H1 (cell line): ENCODE data around the gene PIP5K1B. TPM values are rescaled to one million over a fixed set of nuclear protein-coding genes. Genes with fewer than 3 reads are reported as not detected.

Source experiments
- CTCF ChIA-PET: fragments of 300-600 bp; sonication (Branson Sonifier 250); formaldehyde crosslinking; loops from one replicate; lab custom pipeline; 2021; ENCODE audit not compliant: partially characterized antibody; lab: Charles Lee
- POLR2A ChIA-PET: fragments of 300-600 bp; sonication (Branson Sonifier 250); formaldehyde crosslinking; loops from one replicate; lab custom pipeline; 2021; ENCODE audit warnings: inconsistent platforms; ENCODE audit not compliant: partially characterized antibody; lab: Charles Lee
- DNase-seq, 2 experiments: peaks; one replicate each; pipeline versions ENCODE4 v3.0.0 to v3.0.0-alpha.2; 2010 to 2022; ENCODE audit warnings: low spot score in 2 of 2, low read depth in 1 of 2, mixed read lengths in 1 of 2
- FAIRE-seq: peaks from 2 replicates; lab custom pipeline; 2011; peaks lifted over from hg19 to GRCh38; lab: Jason Lieb, UNC
- H2AFZ ChIP-seq: 2 replicates; pipeline ENCODE4 v1.8.1; 2012; ENCODE audit warnings: low read length, inconsistent platforms
- H2AK5ac ChIP-seq: 2 replicates; pipeline ENCODE4 v1.6.1; 2013; ENCODE audit warnings: low read depth, low read length
- H2BK120ac ChIP-seq: replicated peaks from 2 replicates; pipeline ENCODE3; 2013; ENCODE audit warnings: low read depth, low read length, inconsistent platforms
- H2BK12ac ChIP-seq: 2 replicates; pipeline ENCODE4 v1.6.1; 2013; ENCODE audit warnings: low read depth, low read length
- H2BK15ac ChIP-seq: 2 replicates; pipeline ENCODE4 v1.6.1; 2013; ENCODE audit warnings: low read length
- H2BK20ac ChIP-seq: 2 replicates; pipeline ENCODE4 v1.6.1; 2013; ENCODE audit warnings: low read length
- H2BK5ac ChIP-seq: 2 replicates; pipeline ENCODE4 v1.6.1; 2013; ENCODE audit warnings: low read depth, low read length
- H3K14ac ChIP-seq: 2 replicates; pipeline ENCODE4 v1.6.1; 2013; ENCODE audit warnings: inconsistent platforms; ENCODE audit not compliant: insufficient read length
- H3K18ac ChIP-seq: 2 replicates; pipeline ENCODE4 v1.6.1; 2013; ENCODE audit warnings: low read length; ENCODE audit errors: extremely low read depth
- H3K23ac ChIP-seq: 2 replicates; pipeline ENCODE4 v1.6.1; 2013; ENCODE audit warnings: inconsistent platforms; ENCODE audit not compliant: insufficient read length
- H3K23me2 ChIP-seq: 2 replicates; pipeline ENCODE4 v1.6.1; 2013; ENCODE audit warnings: low read depth, low read length
- H3K27ac ChIP-seq: 2 replicates; pipeline ENCODE4 v1.6.1; 2011; ENCODE audit warnings: low read depth, low read length, inconsistent platforms
- H3K27me3 ChIP-seq, 4 experiments: replicated peaks in 1 of 4; 1 replicate in 1 of 4; 2 replicates in 3 of 4; pipeline versions ENCODE4 v1.6.1 to v1.8.1; 2011 to 2013; ENCODE audit warnings: low read length in 3 of 4, mild to moderate bottlenecking in 3 of 4, inconsistent platforms in 2 of 4, mixed read lengths in 2 of 4, moderate library complexity in 1 of 4; ENCODE audit not compliant: control insufficient read depth in 3 of 4, insufficient read depth in 3 of 4; ENCODE audit errors: extremely low read depth in 1 of 4
- H3K36me3 ChIP-seq, 4 experiments: 2 replicates each; pipeline versions ENCODE4 v1.6.1 to v1.8.1; 2011 to 2013; ENCODE audit warnings: mild to moderate bottlenecking in 4 of 4, low read length in 3 of 4, moderate library complexity in 2 of 4, control low read depth in 1 of 4, inconsistent platforms in 1 of 4; ENCODE audit not compliant: insufficient read depth in 4 of 4, control insufficient read depth in 2 of 4
- H3K4ac ChIP-seq: replicated peaks from 2 replicates; pipeline ENCODE3; 2013; ENCODE audit warnings: low read length, low read depth, mixed read lengths, inconsistent platforms; ENCODE audit not compliant: insufficient read length
- H3K4me1 ChIP-seq, 4 experiments: replicated peaks in 1 of 4; 1 replicate in 1 of 4; 2 replicates in 3 of 4; pipeline versions ENCODE4 v1.6.1 to v1.8.1; 2011 to 2013; ENCODE audit warnings: low read length in 3 of 4, inconsistent platforms in 2 of 4, mixed read lengths in 1 of 4; ENCODE audit not compliant: insufficient read depth in 4 of 4, control insufficient read depth in 3 of 4
- H3K4me2 ChIP-seq, 2 experiments: 2 replicates each; pipeline versions ENCODE4 v1.6.1 to v1.8.1; 2011 to 2013; ENCODE audit warnings: low read depth in 2 of 2, low read length in 2 of 2, control low read depth in 1 of 2, inconsistent platforms in 1 of 2, mild to moderate bottlenecking in 1 of 2; ENCODE audit not compliant: insufficient read depth in 1 of 2
- H3K4me3 ChIP-seq, 4 experiments: fragments of 200-600, 300-600 bp in 1 of 4; sonication (generic), shearing (Covaris generic), sonication (Bioruptor Twin) in 1 of 4; 2 replicates each; pipeline versions ENCODE4 v1.5.1 to v1.8.1; 2011 to 2016; ENCODE audit warnings: low read length in 4 of 4, low read depth in 3 of 4, control low read depth in 2 of 4, inconsistent platforms in 2 of 4, mild to moderate bottlenecking in 2 of 4, mixed read lengths in 1 of 4, moderate library complexity in 1 of 4; ENCODE audit not compliant: insufficient read depth in 2 of 4; ENCODE audit errors: extremely low read depth in 1 of 4
- H3K56ac ChIP-seq: replicated peaks from 2 replicates; pipeline ENCODE3; 2013; ENCODE audit warnings: low read depth, mild to moderate bottlenecking, mixed read lengths, low read length, inconsistent platforms; ENCODE audit not compliant: insufficient read length
- H3K79me1 ChIP-seq: 2 replicates; pipeline ENCODE4 v1.6.1; 2013; ENCODE audit warnings: low read depth, low read length, control low read depth
- H3K79me2 ChIP-seq, 2 experiments: 2 replicates each; pipeline versions ENCODE4 v1.6.1 to v1.8.1; 2012 to 2013; ENCODE audit warnings: low read length in 2 of 2, mild to moderate bottlenecking in 2 of 2, inconsistent platforms in 1 of 2; ENCODE audit not compliant: insufficient read depth in 2 of 2, control insufficient read depth in 1 of 2
- H3K9ac ChIP-seq, 4 experiments: replicated peaks in 1 of 4; 1 replicate in 1 of 4; 2 replicates in 3 of 4; pipeline versions ENCODE4 v1.6.1 to v1.8.1; 2011 to 2013; ENCODE audit warnings: low read depth in 3 of 4, low read length in 3 of 4, control low read depth in 2 of 4, mild to moderate bottlenecking in 2 of 4, moderate library complexity in 2 of 4, inconsistent platforms in 1 of 4; ENCODE audit errors: extremely low read depth in 1 of 4
- H3K9me3 ChIP-seq, 2 experiments: 2 replicates each; pipeline versions ENCODE4 v1.6.1 to v1.8.1; 2012 to 2013; ENCODE audit warnings: mild to moderate bottlenecking in 2 of 2, moderate library complexity in 2 of 2, control low read depth in 1 of 2, inconsistent platforms in 1 of 2, low read depth in 1 of 2, low read length in 1 of 2, mixed read lengths in 1 of 2; ENCODE audit not compliant: insufficient read depth in 2 of 2
- H4K20me1 ChIP-seq, 2 experiments: replicated peaks in 1 of 2; 2 replicates each; pipeline versions ENCODE3 to v1.8.1; 2011 to 2013; ENCODE audit warnings: inconsistent platforms in 2 of 2, low read length in 2 of 2, mild to moderate bottlenecking in 1 of 2; ENCODE audit not compliant: insufficient read depth in 2 of 2, control insufficient read depth in 1 of 2
- H4K5ac ChIP-seq: 2 replicates; pipeline ENCODE4 v1.6.1; 2013; ENCODE audit warnings: low read length, low read depth, mixed read lengths, inconsistent platforms; ENCODE audit not compliant: insufficient read length
- H4K8ac ChIP-seq: 2 replicates; pipeline ENCODE4 v1.8.0; 2013; ENCODE audit warnings: mild to moderate bottlenecking, moderate library complexity, low read length, inconsistent platforms; ENCODE audit not compliant: insufficient read depth; ENCODE audit errors: extremely low read depth
- H4K91ac ChIP-seq: replicated peaks from 2 replicates; pipeline ENCODE3; 2013; ENCODE audit warnings: low read length, mixed read lengths, inconsistent platforms; ENCODE audit not compliant: insufficient read length
- BACH1 ChIP-seq: IDR thresholded peaks from 2 replicates; pipeline ENCODE4 v1.6.1; 2012; ENCODE audit warnings: low read length, improper control_type of control experiment
- EP300 ChIP-seq, 2 experiments: IDR thresholded peaks; 1 replicate in 1 of 2; 2 replicates in 1 of 2; pipeline ENCODE4 v1.6.1; 2011 to 2012; ENCODE audit warnings: low read depth in 2 of 2, low read length in 2 of 2, mild to moderate bottlenecking in 2 of 2, borderline replicate concordance in 1 of 2, inconsistent platforms in 1 of 2, moderate library complexity in 1 of 2
- FOSL1 ChIP-seq: IDR thresholded peaks from 2 replicates; pipeline ENCODE4 v1.6.1; 2011; ENCODE audit warnings: mild to moderate bottlenecking, low read depth, low read length, moderate library complexity; ENCODE audit not compliant: insufficient read depth
- NANOG ChIP-seq: IDR thresholded peaks from 2 replicates; pipeline ENCODE4 v1.6.1; 2011; ENCODE audit warnings: low read length, low read depth, mild to moderate bottlenecking, inconsistent platforms; ENCODE audit not compliant: insufficient read depth, poor library complexity, severe bottlenecking
- PHF8 ChIP-seq: fragments of 200-600 bp; sonication (generic); conservative IDR thresholded peaks from 2 replicates; pipeline ENCODE4 v1.7.1; 2012; ENCODE audit warnings: low read depth, mild to moderate bottlenecking, inconsistent platforms, low read length, moderate library complexity
- RAD21 ChIP-seq, 2 experiments: IDR thresholded peaks in 1 of 2; conservative IDR thresholded peaks in 1 of 2; 2 replicates each; pipeline ENCODE4 v1.6.1; 2011; ENCODE audit warnings: low read depth in 2 of 2, low read length in 2 of 2, improper control_type of control experiment in 1 of 2, inconsistent platforms in 1 of 2, mild to moderate bottlenecking in 1 of 2, moderate library complexity in 1 of 2
- SP2 ChIP-seq: IDR thresholded peaks from 2 replicates; pipeline ENCODE4 v1.6.1; 2012; ENCODE audit warnings: mild to moderate bottlenecking, low read length, inconsistent platforms
- WGBS, 2 experiments: shearing (Covaris generic) in 1 of 2; methylation state at CpG; one replicate each; pipeline versions ENCODE4 v1.1.6 to v1.1.7; 2013 to 2015; ENCODE audit warnings: low lambda C conversion rate in 2 of 2, mixed read lengths in 2 of 2, inconsistent platforms in 1 of 2, low coverage in 1 of 2, missing lambda C conversion rate in 1 of 2; ENCODE audit not compliant: insufficient replicate concordance in 2 of 2, insufficient coverage in 1 of 2, insufficient read length in 1 of 2; ENCODE audit errors: extremely low coverage in 1 of 2, missing lambda C conversion rate in 1 of 2; 5-methylcytosine and 5-hydroxymethylcytosine counted together
- polyA plus RNA-seq, 7 experiments: library from polyadenylated mRNA; depleted of rRNA in 3 of 7; stranded (reverse) in 5 of 7; unstranded in 2 of 7; fragments of >200 nt in 5 of 7; fragments of 200-250 nt in 2 of 7; gene quantifications; 1 replicate in 5 of 7; 2 replicates in 1 of 7; 4 replicates in 1 of 7; pipeline versions ENCODE4 v1.2.1 to v1.2.3, GENCODE V29; 2011 to 2013; ENCODE audit warnings: missing spikeins in 2 of 7, mixed read lengths in 2 of 7
- total RNA-seq: library from RNA; stranded (reverse); fragmentation: NEBNext Ultra II Directional; extraction: Animal tissue kit (Norgen Biotek cat#: 25700); gene quantifications from 2 replicates; pipeline ENCODE4 v1.2.1, GENCODE V29; 2021

PIP5K1B gene
- total and polyA plus RNA-seq, 2 of the 8 experiments (the other 6 are each of a cell fraction or from before 2014, with no cell fraction given): 4.7 to 7.7 TPM

GRCh38 chr9:68832861-68833518, 128.0 kb downstream of the PIP5K1B start:
- peaks cover 0 to 8% (median 2%) of the 10 kb centered on the region in 4 experiments; a peak in 2 of 7 replicates for H3K4me1 ChIP-seq
- no peak overlapping the region for H2BK120ac ChIP-seq
- H2BK15ac ChIP-seq: no peak overlapping the region
- H4K5ac ChIP-seq: no peak overlapping the region
- no peak overlapping the region for H3K27ac ChIP-seq
- no peak overlapping the region for H3K4me3 ChIP-seq
- ChIA-PET POLR2A (interaction anchor here (0.8 to 1.0 kb wide), 2 partner anchors 53 to 111 kb away, joined by 3 read pairs; a partner anchor contains a TSS), CTCF (interaction anchor here (1.2 to 1.4 kb wide), 2 partner anchors 12 to 26 kb away, joined by 4 to 5 read pairs; no protein-coding TSS in a partner anchor)
- no peaks in the 10 kb centered on the region for H3K23me2 ChIP-seq
- H3K36me3 ChIP-seq: no peaks in the 10 kb centered on the region
- no peak overlapping the region for H3K18ac ChIP-seq
- no peak overlapping the region for H4K91ac ChIP-seq
- H4K20me1 ChIP-seq: no peaks in the 10 kb centered on the region
- no peaks in the 10 kb centered on the region for H3K79me2 ChIP-seq
- 82% methylated on average over 7 of the region's 7 CpGs; no CpG with 5 or more reads in 1 of the 2 experiments for WGBS, 2 experiments
- TF ChIP-seq EP300 (IDR thresholded peaks at IDR 0.05; ENCODE audit: borderline replicate concordance in 1 of 2, low read depth in 2 of 2, low read length in 2 of 2) (no peak), RAD21 (IDR thresholded peaks at IDR 0.05 in 1 of 2, conservative IDR thresholded peaks at IDR 0.05 in 1 of 2; ENCODE audit: low read depth in 2 of 2, low read length in 2 of 2) (no peak), NANOG (no peak), FOSL1 (no peak), BACH1 (no peak), SP2 (no peak), PHF8 (no peak)
- H2AFZ ChIP-seq: no peak overlapping the region
- no peak overlapping the region; the same call in 1 of the 2 replicates for H4K8ac ChIP-seq
- H3K79me1 ChIP-seq: no peaks in the 10 kb centered on the region
- FAIRE-seq: no peak
- H2BK5ac ChIP-seq: no peak overlapping the region
- no peak overlapping the region for H3K4ac ChIP-seq
- no peaks in the 10 kb centered on the region for H3K9me3 ChIP-seq
- H3K9ac ChIP-seq: no peak overlapping the region
- H3K27me3 ChIP-seq: no peaks in the 10 kb centered on the region
- no peak overlapping the region for H2AK5ac ChIP-seq
- H2BK12ac ChIP-seq: no peak overlapping the region
- no peak overlapping the region for H3K23ac ChIP-seq
- no peak overlapping the region for H3K56ac ChIP-seq
- DNase-seq: no peak
- no peak overlapping the region for H2BK20ac ChIP-seq
- no peak overlapping the region for H3K14ac ChIP-seq
- no peak overlapping the region for H3K4me2 ChIP-seq
